CD4-positive, alpha-beta T cell (primary cell): Measurements from ENCODE around the gene PGC. TPM values are rescaled to one million over a fixed set of nuclear protein-coding genes. Genes with fewer than 3 reads are reported as not detected.

Experiments used
- ATAC-seq: fragments of 200-7000 bp; cut with Tn5 transposase; one replicate; pipeline ENCODE4 v1.10.0; 2022; ENCODE audit warnings: mild to moderate bottlenecking; ENCODE audit not compliant: poor library complexity
- CTCF ChIA-PET: fragments of 350-600 bp; sonication (Branson Sonifier 250); formaldehyde crosslinking; loops from one replicate; lab custom pipeline; 2021; ENCODE audit warnings: antibody characterized with exemption, inconsistent platforms; lab: Charles Lee
- POLR2A ChIA-PET: fragments of 350-600 bp; sonication (Branson Sonifier 250); formaldehyde crosslinking; loops from one replicate; lab custom pipeline; 2021; ENCODE audit warnings: antibody characterized with exemption, inconsistent platforms; lab: Charles Lee
- DNase-seq, 14 experiments: peaks; one replicate each; pipeline ENCODE4 v3.0.0-alpha.2; 2013 to 2020; ENCODE audit warnings: mixed read lengths in 2 of 14
- H3K27ac ChIP-seq, 2 donors: one replicate each; pipeline versions ENCODE4 v1.5.1 to v1.7.0; 2013; ENCODE audit warnings: low read length in 2 of 2, low read depth in 1 of 2, mild to moderate bottlenecking in 1 of 2
- H3K27me3 ChIP-seq, 2 experiments: 1 replicate in 1 of 2; 2 replicates in 1 of 2; pipeline versions ENCODE4 v1.6.1 to v1.7.0; 2013; ENCODE audit warnings: low read length in 2 of 2, control low read depth in 1 of 2, mild to moderate bottlenecking in 1 of 2, moderate library complexity in 1 of 2; ENCODE audit not compliant: insufficient read depth in 2 of 2, control insufficient read depth in 1 of 2
- H3K36me3 ChIP-seq: one replicate; pipeline ENCODE4 v1.6.1; 2013; ENCODE audit warnings: low read length, control low read depth; ENCODE audit not compliant: insufficient read depth
- H3K4me1 ChIP-seq: one replicate; pipeline ENCODE4 v1.6.1; 2013; ENCODE audit warnings: low read length, control low read depth; ENCODE audit not compliant: insufficient read depth
- H3K4me3 ChIP-seq: one replicate; pipeline ENCODE4 v1.5.1; 2013; ENCODE audit warnings: mild to moderate bottlenecking, low read length, moderate library complexity
- H3K9me3 ChIP-seq, 2 experiments: 1 replicate in 1 of 2; 2 replicates in 1 of 2; pipeline versions ENCODE4 v1.6.1 to v1.7.0; 2013; ENCODE audit warnings: low read length in 2 of 2, mild to moderate bottlenecking in 2 of 2, control low read depth in 1 of 2, moderate library complexity in 1 of 2; ENCODE audit not compliant: control insufficient read depth in 1 of 2, insufficient read depth in 1 of 2
- H3K27ac Mint-ChIP-seq: one replicate; pipeline ENCODE4 v1.8.0; 2020; ENCODE audit warnings: mixed read lengths
- H3K27me3 Mint-ChIP-seq: one replicate; pipeline ENCODE4 v1.8.0; 2021; ENCODE audit warnings: mixed read lengths
- H3K36me3 Mint-ChIP-seq: one replicate; pipeline ENCODE4 v1.8.0; 2021; ENCODE audit warnings: low read depth, mixed read lengths
- H3K4me1 Mint-ChIP-seq: one replicate; pipeline ENCODE4 v1.8.0; 2021; ENCODE audit warnings: low read depth, mixed read lengths
- H3K4me3 Mint-ChIP-seq: one replicate; pipeline ENCODE4 v1.8.0; 2020; ENCODE audit warnings: mild to moderate bottlenecking, mixed read lengths
- H3K9me3 Mint-ChIP-seq: one replicate; pipeline ENCODE4 v1.8.0; 2020; ENCODE audit warnings: mixed read lengths
- intact Hi-C, 2 experiments: fragments of 100-400 bp; cut with DNase I in 1 of 2; cut with micrococcal nuclease in 1 of 2; formaldehyde crosslinking; loops; one replicate each; pipeline versions ENCODE4 v1.15.1 to v1.9.0; 2023 to 2025; cut with DNase I, micrococcal nuclease
- total RNA-seq, 174 experiments: library from RNA in 2 of 174; stranded (reverse) in 2 of 174; gene quantifications; one replicate each; pipeline ENCODE4 v1.2.3 and lab custom pipeline; 2021 to 2026
- TF ChIP-seq, protein P1 (sequence below): fragments of 200-600 bp; IDR thresholded peaks from one replicate; pipeline ENCODE4 v1.8.0; 2022; ENCODE audit warnings: antibody characterized with exemption, mild to moderate bottlenecking

Gene PGC
- total RNA-seq, 2 experiments from 2014 or later = not detected

DNA sequence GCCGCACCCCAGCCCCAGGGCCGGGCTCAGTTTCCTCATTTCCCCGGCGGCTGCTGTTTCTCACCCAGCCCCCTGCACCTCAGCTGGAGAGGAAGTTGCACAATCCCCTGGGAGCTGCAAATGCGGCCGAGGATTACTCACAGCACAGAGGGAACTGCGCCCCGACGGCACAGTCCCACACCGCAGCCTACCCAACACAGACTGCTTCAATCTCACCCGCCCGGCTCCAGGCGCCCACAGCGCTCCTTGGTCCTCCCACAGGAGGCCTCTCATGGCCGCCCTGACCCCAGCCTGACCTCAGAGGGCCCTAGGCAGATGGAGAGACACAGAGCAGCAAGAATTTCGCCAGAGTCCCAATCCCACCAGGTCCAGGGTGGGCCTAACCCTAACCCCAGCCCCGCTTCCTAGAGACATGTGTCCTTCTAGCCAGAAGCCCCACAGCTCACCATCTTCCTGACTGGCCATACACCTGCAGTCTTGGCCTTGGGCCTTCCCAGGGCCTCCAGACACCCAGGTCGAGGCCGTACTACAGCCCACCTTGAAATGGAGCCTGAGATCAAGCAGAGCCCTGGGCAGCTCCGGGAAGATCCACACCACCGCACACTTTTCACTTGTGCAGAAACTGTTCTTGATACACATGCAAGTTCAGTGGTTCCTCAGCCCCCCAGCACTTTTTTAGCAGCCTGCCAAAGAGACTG, 23.5 kb downstream of the PGC start:
- Mint-ChIP-seq H3K36me3 (no peaks in the 10 kb centered on the region), H3K4me1 (peaks cover 10% of the 10 kb centered on the region), H3K9me3 (no peaks in the 10 kb centered on the region), H3K27ac (no peak overlapping the region), H3K4me3 (no peak overlapping the region), H3K27me3 (no peaks in the 10 kb centered on the region)
- Histone ChIP-seq H3K27me3 (no peaks in the 10 kb centered on the region), H3K36me3 (peaks cover 5% of the 10 kb centered on the region), H3K4me3 (no peak overlapping the region), H3K27ac (no peak overlapping the region), H3K4me1 (peaks cover 46% of the 10 kb centered on the region), H3K9me3 (no peaks in the 10 kb centered on the region)
- ATAC-seq = peak; percentile 34
- TF ChIP-seq, protein P1, sequence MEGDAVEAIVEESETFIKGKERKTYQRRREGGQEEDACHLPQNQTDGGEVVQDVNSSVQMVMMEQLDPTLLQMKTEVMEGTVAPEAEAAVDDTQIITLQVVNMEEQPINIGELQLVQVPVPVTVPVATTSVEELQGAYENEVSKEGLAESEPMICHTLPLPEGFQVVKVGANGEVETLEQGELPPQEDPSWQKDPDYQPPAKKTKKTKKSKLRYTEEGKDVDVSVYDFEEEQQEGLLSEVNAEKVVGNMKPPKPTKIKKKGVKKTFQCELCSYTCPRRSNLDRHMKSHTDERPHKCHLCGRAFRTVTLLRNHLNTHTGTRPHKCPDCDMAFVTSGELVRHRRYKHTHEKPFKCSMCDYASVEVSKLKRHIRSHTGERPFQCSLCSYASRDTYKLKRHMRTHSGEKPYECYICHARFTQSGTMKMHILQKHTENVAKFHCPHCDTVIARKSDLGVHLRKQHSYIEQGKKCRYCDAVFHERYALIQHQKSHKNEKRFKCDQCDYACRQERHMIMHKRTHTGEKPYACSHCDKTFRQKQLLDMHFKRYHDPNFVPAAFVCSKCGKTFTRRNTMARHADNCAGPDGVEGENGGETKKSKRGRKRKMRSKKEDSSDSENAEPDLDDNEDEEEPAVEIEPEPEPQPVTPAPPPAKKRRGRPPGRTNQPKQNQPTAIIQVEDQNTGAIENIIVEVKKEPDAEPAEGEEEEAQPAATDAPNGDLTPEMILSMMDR = no peak
- DNase-seq = peak in 3 of 14 experiments; percentile 29 to 76 (median 73)
- ChIA-PET POLR2A (interaction anchor here (1.0 kb wide), 1 partner anchor 10 kb away, joined by 4 read pairs; no protein-coding TSS in a partner anchor), CTCF (no interaction called here)
- intact Hi-C loops = no loop called here

- Histone ChIP-seq H3K4me3 (no peak overlapping the region), H3K36me3 (peaks cover 5% of the 10 kb centered on the region), H3K4me1 (peaks cover 40% of the 10 kb centered on the region), H3K27ac (no peak overlapping the region), H3K9me3 (no peaks in the 10 kb centered on the region), H3K27me3 (no peaks in the 10 kb centered on the region)
- H3K36me3 Mint-ChIP-seq = no peaks in the 10 kb centered on the region
- TF ChIP-seq, protein P1 = no peak
- DNase-seq (no peak), ATAC-seq (no peak)
- POLR2A ChIA-PET = no interaction called here
- no peaks in the 10 kb centered on the region for H3K9me3 Mint-ChIP-seq
- H3K27me3 Mint-ChIP-seq = no peaks in the 10 kb centered on the region
- peaks cover 7% of the 10 kb centered on the region for H3K4me1 Mint-ChIP-seq
- H3K4me3 Mint-ChIP-seq = no peak overlapping the region
- CTCF ChIA-PET = no interaction called here
- H3K27ac Mint-ChIP-seq = no peak overlapping the region
- intact Hi-C loops = no loop called here
Observed at GRCh38 chr6:41722969-41723529, 24.1 kb downstream of the PGC start.

DNA sequence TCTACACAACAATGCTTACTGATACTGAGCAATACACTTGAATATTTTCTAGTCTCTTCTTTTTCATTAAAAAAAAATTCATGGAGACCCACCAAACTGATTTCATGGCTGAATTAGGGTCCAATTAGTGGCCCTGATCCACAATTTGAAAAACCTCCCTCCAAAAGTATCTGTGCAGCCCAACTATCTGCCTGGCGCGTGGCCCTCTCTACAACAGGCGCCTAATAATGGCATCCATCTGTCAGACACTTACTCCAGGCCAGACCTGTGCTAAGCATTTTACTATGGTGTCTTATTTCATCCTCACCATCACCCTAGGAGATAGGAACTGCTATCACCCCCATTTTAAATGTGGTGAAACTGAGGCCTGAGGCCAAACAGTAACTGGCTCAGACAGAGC, 25.8 kb downstream of the PGC start:
- CTCF ChIA-PET = no interaction called here
- no peak for DNase-seq
- H3K27me3 ChIP-seq = no peaks in the 10 kb centered on the region
- no peaks in the 10 kb centered on the region for H3K27me3 Mint-ChIP-seq
- TF ChIP-seq, protein P1 = no peak
- H3K4me3 ChIP-seq = no peak overlapping the region
- H3K27ac Mint-ChIP-seq = no peak overlapping the region
- intact Hi-C loops = no loop called here
- H3K9me3 ChIP-seq = no peaks in the 10 kb centered on the region
- no peak for ATAC-seq
- peaks cover 8% of the 10 kb centered on the region for H3K4me1 Mint-ChIP-seq
- H3K36me3 Mint-ChIP-seq = no peaks in the 10 kb centered on the region
- H3K4me3 Mint-ChIP-seq = no peak overlapping the region
- POLR2A ChIA-PET = no interaction called here
- H3K27ac ChIP-seq = no peak overlapping the region
- H3K9me3 Mint-ChIP-seq = no peaks in the 10 kb centered on the region
- H3K4me1 ChIP-seq = peaks cover 24% of the 10 kb centered on the region
- H3K36me3 ChIP-seq = peaks cover 7% of the 10 kb centered on the region
